OCI-LY7 (cell line): ENCODE results near the gene ABCB11.

Experiments
- CTCF ChIP-seq: fragments of 200-600 bp; sonication (generic); conservative IDR thresholded peaks from 2 replicates; pipeline ENCODE4 v1.5.1; 2014; ENCODE audit warnings: mild to moderate bottlenecking, antibody characterized with exemption, low read length, moderate library complexity, mixed read lengths
- EZH2phosphoT487 ChIP-seq: fragments of 200-600 bp; sonication (generic); IDR thresholded peaks from 2 replicates; pipeline ENCODE4 v1.6.1; 2018; ENCODE audit warnings: low read depth, borderline replicate concordance, mild to moderate bottlenecking, mixed run types, antibody characterized with exemption, low read length, moderate library complexity, mixed read lengths

DNA sequence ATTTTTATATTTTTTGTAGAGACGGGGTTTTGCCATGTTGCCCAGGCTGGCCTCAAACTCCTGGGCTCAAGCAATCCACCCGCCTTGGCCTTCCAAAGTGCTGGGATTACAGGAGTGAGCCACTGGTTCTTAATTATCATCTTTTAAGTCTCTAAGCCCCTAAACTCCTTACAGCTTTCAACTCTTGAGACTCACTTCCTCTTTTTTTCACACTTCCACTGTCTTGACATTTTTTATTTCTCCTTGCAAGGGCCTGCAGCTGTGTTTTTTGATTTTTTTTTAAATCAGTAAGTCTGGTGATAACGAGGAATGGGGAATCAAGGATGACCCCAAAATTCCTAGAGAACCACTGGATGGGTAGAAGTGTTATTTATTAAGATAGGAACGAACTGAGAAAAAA is 8.6 kb upstream of the ABCB11 start:
- TF ChIP-seq CTCF, result no peak
- no peak for TF ChIP-seq EZH2phosphoT487
